ENCODE results near the gene PAFAH1B1. TPM values are rescaled to one million over a fixed set of nuclear protein-coding genes. Genes with fewer than 3 reads are reported as not detected.
A peak's percentile ranks its signal among the peaks of the same experiment; 100 is the strongest.

PAFAH1B1 gene
- polyA plus RNA-seq, 2 of the 4 experiments (the other 2 are of a cell fraction), result 122 to 197 TPM

- TF ChIP-seq CEBPB (IDR thresholded peaks at IDR 0.05), result no peak
- H3K4me2 ChIP-seq, result no peak overlapping the region
- H3K9me3 ChIP-seq, result 0 out of 3 replicates have a peak, but pooled peaks cover 4% of the 10 kb centered on the region
- ChIA-PET CTCF (interaction anchor here (1.4 to 2.1 kb wide), 3 partner anchors 11 to 290 kb away, joined by 5 to 6 read pairs (median 6); no protein-coding TSS in a partner anchor), POLR2A (no interaction called here)
- no peak overlapping the region for H3K4me3 ChIP-seq
- 73% methylated on average over 9 of the region's 10 CpGs for WGBS (ENCODE audit: missing lambda C conversion rate)
- no peak overlapping the region for H3K27ac ChIP-seq
- DNase-seq (ENCODE audit: low read depth in 1 of 2, low spot score in 1 of 2) (no peak), ATAC-seq (0 out of 6 replicates have a peak, but pooled peaks of 1 of the 2 experiments have one; percentile 3), FAIRE-seq (no peak)
- no peaks in the 10 kb centered on the region for H3K4me1 ChIP-seq
Measured at GRCh38 chr17:2722611-2723010, 129.2 kb downstream of the PAFAH1B1 start.

GRCh38 chr17:2723505-2723996 is 130.1 kb downstream of the PAFAH1B1 start:
- H3K4me2 ChIP-seq, result no peak overlapping the region
- TF ChIP-seq CHD2 (IDR thresholded peaks at IDR 0.05; ENCODE audit: low read length, partially characterized antibody) (no peak), HDAC2 (IDR thresholded peaks at IDR 0.05) (no peak), MAFK (IDR thresholded peaks at IDR 0.05; ENCODE audit: partially characterized antibody) (no peak), HOXB13 (CRISPR knock-in tag; IDR thresholded peaks at IDR 0.05; ENCODE audit: low read depth) (no peak), HOXB5 (CRISPR knock-in tag; IDR thresholded peaks at IDR 0.05) (no peak), RARB (CRISPR knock-in tag; IDR thresholded peaks at IDR 0.05) (no peak), ELK1 (IDR thresholded peaks at IDR 0.05; ENCODE audit: low read depth, low read length) (no peak), EP300 (IDR thresholded peaks at IDR 0.05) (no peak), MYC (IDR thresholded peaks at IDR 0.05; ENCODE audit: borderline replicate concordance, low read length) (no peak), EHMT2 (IDR thresholded peaks at IDR 0.05; ENCODE audit: low read depth) (no peak)
- TF ChIP-seq, protein P1, sequence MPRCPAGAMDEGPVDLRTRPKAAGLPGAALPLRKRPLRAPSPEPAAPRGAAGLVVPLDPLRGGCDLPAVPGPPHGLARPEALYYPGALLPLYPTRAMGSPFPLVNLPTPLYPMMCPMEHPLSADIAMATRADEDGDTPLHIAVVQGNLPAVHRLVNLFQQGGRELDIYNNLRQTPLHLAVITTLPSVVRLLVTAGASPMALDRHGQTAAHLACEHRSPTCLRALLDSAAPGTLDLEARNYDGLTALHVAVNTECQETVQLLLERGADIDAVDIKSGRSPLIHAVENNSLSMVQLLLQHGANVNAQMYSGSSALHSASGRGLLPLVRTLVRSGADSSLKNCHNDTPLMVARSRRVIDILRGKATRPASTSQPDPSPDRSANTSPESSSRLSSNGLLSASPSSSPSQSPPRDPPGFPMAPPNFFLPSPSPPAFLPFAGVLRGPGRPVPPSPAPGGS (IDR thresholded peaks at IDR 0.05), result no peak
- 79% methylated on average over 12 of the region's 18 CpGs for WGBS (ENCODE audit: missing lambda C conversion rate)
- no peak overlapping the region for H3K4me3 ChIP-seq
- H3K27ac ChIP-seq, result no peak overlapping the region
- POLR2A ChIA-PET, result no interaction called here
- 0 out of 3 replicates have a peak, but pooled peaks cover 4% of the 10 kb centered on the region for H3K9me3 ChIP-seq
- CTCF ChIA-PET, result interaction anchor here (0.6 to 2.5 kb wide), 6 partner anchors 10 to 289 kb away, joined by 3 to 8 read pairs (median 5); no protein-coding TSS in a partner anchor
- FAIRE-seq (no peak), DNase-seq (ENCODE audit: low read depth in 1 of 2, low spot score in 1 of 2) (no peak), ATAC-seq (peak; percentile 9 to 14; a peak in 2 of 6 replicates)
- H3K4me1 ChIP-seq, result no peaks in the 10 kb centered on the region

GRCh38 chr17:2723997-2724783 is 130.7 kb downstream of the PAFAH1B1 start:
- WGBS (ENCODE audit: missing lambda C conversion rate), result 63% methylated on average over 36 of the region's 98 CpGs
- H3K27ac ChIP-seq, result peak overlapping the region in 1 of 2 experiments; percentile 67; a peak in 4 of 6 replicates
- ChIA-PET CTCF (interaction anchor here (0.6 to 2.5 kb wide), 14 partner anchors 8 to 191 kb away, joined by 3 to 13 read pairs (median 4); no protein-coding TSS in a partner anchor), POLR2A (no interaction called here)
- FAIRE-seq, result no peak
- TF ChIP-seq NFE2L2 (conservative IDR thresholded peaks at IDR 0.05; ENCODE audit: low read length) (no peak), RCOR1 (IDR thresholded peaks at IDR 0.05; ENCODE audit: low read depth, low read length) (no peak), ZNF302 (CRISPR knock-in tag; IDR thresholded peaks at IDR 0.05) (no peak), HEYL (CRISPR knock-in tag; IDR thresholded peaks at IDR 0.05) (no peak), ESRRA (IDR thresholded peaks at IDR 0.05; ENCODE audit: borderline replicate concordance, low read length) (no peak), EP300 (IDR thresholded peaks at IDR 0.05) (no peak), RNF2 (IDR thresholded peaks at IDR 0.05; ENCODE audit: borderline replicate concordance, low read depth) (no peak), KDM1A (IDR thresholded peaks at IDR 0.05; ENCODE audit: low read depth) (no peak), KDM5A (IDR thresholded peaks at IDR 0.05) (no peak), POLR2AphosphoS2 (conservative IDR thresholded peaks at IDR 0.05; ENCODE audit: low read length) (no peak), FOSL2 (IDR thresholded peaks at IDR 0.05) (no peak), FOSL2 (CRISPR knock-in tag; IDR thresholded peaks at IDR 0.05) (no peak), NR3C1 (IDR thresholded peaks at IDR 0.05) (no peak), MYC (IDR thresholded peaks at IDR 0.05; ENCODE audit: borderline replicate concordance, low read length) (no peak), HOXA7 (CRISPR knock-in tag; IDR thresholded peaks at IDR 0.05) (no peak)
- H3K9me3 ChIP-seq, result 0 out of 3 replicates have a peak, but pooled peaks cover 4% of the 10 kb centered on the region
- no peaks in the 10 kb centered on the region for H3K4me1 ChIP-seq
- peak in 1 of 2 experiments; percentile 10; a peak in 1 of 6 replicates for ATAC-seq
- H3K4me3 ChIP-seq, result peak overlapping the region; percentile 29; the same call in 2 of the 3 replicates
- DNase-seq (ENCODE audit: low read depth in 1 of 2, low spot score in 1 of 2), result no peak
- H3K4me2 ChIP-seq, result peak overlapping the region; percentile 78
